A549 (cell line): ENCODE measurements around the gene TRAM2.

ENCODE experiments used
- CBX2 ChIP-seq: fragments of 200-600 bp; sonication (generic); IDR thresholded peaks from 2 replicates; pipeline ENCODE4 v1.6.1; 2016; ENCODE audit warnings: low read depth, mild to moderate bottlenecking, borderline replicate concordance
- CTCF ChIP-seq: fragments of >200 bp; sonication (Bioruptor Twin); formaldehyde crosslinking; IDR thresholded peaks from 3 replicates; pipeline ENCODE4 v1.5.1; 2016
- JUN ChIP-seq, 2 experiments: fragments of >200 bp; sonication (Bioruptor Twin); formaldehyde crosslinking; IDR thresholded peaks; 2 replicates in 1 of 2; 3 replicates in 1 of 2; pipeline ENCODE4 v1.6.1; 2016 to 2017
- MAX ChIP-seq: IDR thresholded peaks from 2 replicates; pipeline ENCODE4 v1.6.1; 2012
- MYC ChIP-seq: IDR thresholded peaks from 2 replicates; pipeline ENCODE4 v1.6.1; 2012; ENCODE audit warnings: mild to moderate bottlenecking, inconsistent platforms, low read length, improper control_type of control experiment, borderline replicate concordance
- NR3C1 ChIP-seq: fragments of >200 bp; sonication (Bioruptor Twin); formaldehyde crosslinking; IDR thresholded peaks from 3 replicates; pipeline ENCODE4 v1.6.1; 2017
- POLR2A ChIP-seq: IDR thresholded peaks from 2 replicates; pipeline ENCODE4 v1.6.1; 2012; ENCODE audit warnings: mild to moderate bottlenecking, low read length
- POLR2AphosphoS2 ChIP-seq: conservative IDR thresholded peaks from 2 replicates; pipeline ENCODE4 v1.6.1; 2012; ENCODE audit warnings: low read length, improper control_type of control experiment, inconsistent platforms

- TF ChIP-seq MYC (no peak), CBX2 (no peak), POLR2A (no peak), MAX (no peak), CTCF (no peak), NR3C1 (no peak), POLR2AphosphoS2 (no peak), JUN (IDR thresholded peaks at IDR 0.05) (no peak)
Observed at GRCh38 chr6:52494298-52495072, 82.4 kb downstream of the TRAM2 start.
